ENCODE data around the gene ZFHX3.

Gene ZFHX3

GRCh38 chr16:73068541-73069401, 20.8 kb upstream of the ZFHX3 start:
- DNase-seq = peak; percentile 98

GRCh38 chr16:73067671-73068540, 20.0 kb upstream of the ZFHX3 start:
- DNase-seq = no peak

- no peak for DNase-seq
These were observed 19.2 kb upstream of the ZFHX3 start for GRCh38 chr16:73066927-73067670.

- no peak for DNase-seq
These were observed 18.5 kb upstream of the ZFHX3 start for GRCh38 chr16:73066331-73066926.

GRCh38 chr16:73065632-73066330, 17.9 kb upstream of the ZFHX3 start:
- no peak for DNase-seq

GRCh38 chr16:73064994-73065545, 17.1 kb upstream of the ZFHX3 start:
- no peak for DNase-seq

GRCh38 chr16:73064212-73064993, 16.5 kb upstream of the ZFHX3 start:
- peak; percentile 66 for DNase-seq

GRCh38 chr16:73063854-73064211, 15.9 kb upstream of the ZFHX3 start:
- no peak for DNase-seq

GRCh38 chr16:73062743-73063733, 15.1 kb upstream of the ZFHX3 start:
- no peak for DNase-seq

- DNase-seq = no peak
These were observed 14.2 kb upstream of the ZFHX3 start for GRCh38 chr16:73062001-73062616.

- no peak for DNase-seq
These were observed 13.1 kb upstream of the ZFHX3 start for GRCh38 chr16:73060892-73061490.

- DNase-seq = no peak
These were observed 12.1 kb upstream of the ZFHX3 start for GRCh38 chr16:73059779-73060615.

- peak; percentile 36 for DNase-seq
These were observed 10.9 kb upstream of the ZFHX3 start for GRCh38 chr16:73058616-73059409.

GRCh38 chr16:73058221-73058615, 10.3 kb upstream of the ZFHX3 start:
- DNase-seq = peak; percentile 82

GRCh38 chr16:73057291-73058210, 9.6 kb upstream of the ZFHX3 start:
- DNase-seq = peak; percentile 48

GRCh38 chr16:73056921-73057290, 9.0 kb upstream of the ZFHX3 start:
- no peak for DNase-seq
